ENCODE results near the gene TOM1L1. TPM values are rescaled to one million over a fixed set of nuclear protein-coding genes. Genes with fewer than 3 reads are reported as not detected.

Gene TOM1L1
- total RNA-seq, 1 donor from 2014 or later, result 27.8 TPM

DNA sequence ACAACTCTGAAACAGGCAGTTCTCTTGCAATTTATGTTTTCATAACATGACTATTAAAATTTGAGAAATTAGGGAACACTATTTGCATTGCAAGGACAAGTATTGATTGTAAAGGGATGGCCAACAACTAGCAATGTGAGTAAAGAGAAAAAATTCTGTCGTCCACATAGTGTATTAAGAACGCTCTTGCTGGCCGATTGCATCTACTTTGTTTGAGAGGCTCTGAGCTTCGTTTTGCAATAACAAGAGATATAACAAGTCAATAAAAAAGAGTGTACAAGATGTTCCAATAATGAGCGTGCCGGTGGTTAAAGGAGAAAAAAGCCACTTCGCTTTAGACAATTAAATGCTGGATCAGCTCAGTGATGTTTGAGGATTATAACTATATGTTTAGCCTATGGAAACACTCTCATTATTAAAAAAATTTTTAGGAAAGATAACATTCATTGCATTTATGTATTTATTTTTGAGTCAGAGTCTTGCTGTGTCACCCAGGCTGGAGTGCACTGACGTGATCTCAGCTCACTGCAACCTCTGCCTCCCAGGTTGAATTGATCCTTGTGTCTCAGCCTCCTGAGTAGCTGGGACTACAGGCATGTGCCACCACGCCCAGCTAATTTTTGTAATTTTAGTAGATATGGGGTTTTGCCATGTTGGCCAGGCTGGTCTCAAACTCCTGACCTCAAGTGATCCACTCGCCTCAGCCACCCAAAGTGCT is 19.2 kb upstream of the TOM1L1 start:
- no peak overlapping the region for H3K4me3 Mint-ChIP-seq
- TF ChIP-seq, protein P1, sequence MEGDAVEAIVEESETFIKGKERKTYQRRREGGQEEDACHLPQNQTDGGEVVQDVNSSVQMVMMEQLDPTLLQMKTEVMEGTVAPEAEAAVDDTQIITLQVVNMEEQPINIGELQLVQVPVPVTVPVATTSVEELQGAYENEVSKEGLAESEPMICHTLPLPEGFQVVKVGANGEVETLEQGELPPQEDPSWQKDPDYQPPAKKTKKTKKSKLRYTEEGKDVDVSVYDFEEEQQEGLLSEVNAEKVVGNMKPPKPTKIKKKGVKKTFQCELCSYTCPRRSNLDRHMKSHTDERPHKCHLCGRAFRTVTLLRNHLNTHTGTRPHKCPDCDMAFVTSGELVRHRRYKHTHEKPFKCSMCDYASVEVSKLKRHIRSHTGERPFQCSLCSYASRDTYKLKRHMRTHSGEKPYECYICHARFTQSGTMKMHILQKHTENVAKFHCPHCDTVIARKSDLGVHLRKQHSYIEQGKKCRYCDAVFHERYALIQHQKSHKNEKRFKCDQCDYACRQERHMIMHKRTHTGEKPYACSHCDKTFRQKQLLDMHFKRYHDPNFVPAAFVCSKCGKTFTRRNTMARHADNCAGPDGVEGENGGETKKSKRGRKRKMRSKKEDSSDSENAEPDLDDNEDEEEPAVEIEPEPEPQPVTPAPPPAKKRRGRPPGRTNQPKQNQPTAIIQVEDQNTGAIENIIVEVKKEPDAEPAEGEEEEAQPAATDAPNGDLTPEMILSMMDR (conservative IDR thresholded peaks at IDR 0.05), result no peak
- no peaks in the 10 kb centered on the region for H3K27me3 Mint-ChIP-seq (ENCODE audit: low read depth)
- no peak for DNase-seq (ENCODE audit: low read depth, low spot score)
- H3K4me1 Mint-ChIP-seq, result peaks cover under 1% of the 10 kb centered on the region
- no peak overlapping the region for H3K27ac Mint-ChIP-seq (ENCODE audit: unreplicated experiment)
- peaks cover 6% of the 10 kb centered on the region for H3K9me3 Mint-ChIP-seq
- no peaks in the 10 kb centered on the region for H3K36me3 Mint-ChIP-seq (ENCODE audit: low read depth)

DNA sequence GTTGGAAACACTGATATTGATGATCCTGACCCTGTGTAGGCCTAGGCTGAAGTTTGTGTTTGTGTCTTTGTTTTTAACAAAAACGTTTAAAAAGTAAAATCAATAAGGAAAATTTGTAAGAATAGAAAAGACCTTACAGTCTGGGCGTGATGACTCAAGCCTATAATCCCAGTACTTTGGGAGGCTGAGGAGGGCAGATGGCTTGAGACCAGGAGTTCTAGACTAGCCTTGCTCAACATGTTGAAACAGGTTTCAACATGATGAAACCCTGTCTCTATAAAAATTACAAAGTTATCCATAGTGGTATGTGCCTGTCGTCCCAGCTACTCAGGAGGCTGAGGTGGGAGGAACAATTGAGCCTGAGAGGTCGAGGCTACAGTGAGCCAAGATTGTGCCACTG is 18.3 kb upstream of the TOM1L1 start:
- DNase-seq (ENCODE audit: low read depth, low spot score), result no peak
- H3K27me3 Mint-ChIP-seq (ENCODE audit: low read depth), result no peaks in the 10 kb centered on the region
- no peaks in the 10 kb centered on the region for H3K4me1 Mint-ChIP-seq
- no peak overlapping the region for H3K27ac Mint-ChIP-seq (ENCODE audit: unreplicated experiment)
- no peaks in the 10 kb centered on the region for H3K36me3 Mint-ChIP-seq (ENCODE audit: low read depth)
- TF ChIP-seq, protein P1 (conservative IDR thresholded peaks at IDR 0.05), result no peak
- H3K4me3 Mint-ChIP-seq, result no peak overlapping the region
- H3K9me3 Mint-ChIP-seq, result peaks cover 6% of the 10 kb centered on the region

DNA sequence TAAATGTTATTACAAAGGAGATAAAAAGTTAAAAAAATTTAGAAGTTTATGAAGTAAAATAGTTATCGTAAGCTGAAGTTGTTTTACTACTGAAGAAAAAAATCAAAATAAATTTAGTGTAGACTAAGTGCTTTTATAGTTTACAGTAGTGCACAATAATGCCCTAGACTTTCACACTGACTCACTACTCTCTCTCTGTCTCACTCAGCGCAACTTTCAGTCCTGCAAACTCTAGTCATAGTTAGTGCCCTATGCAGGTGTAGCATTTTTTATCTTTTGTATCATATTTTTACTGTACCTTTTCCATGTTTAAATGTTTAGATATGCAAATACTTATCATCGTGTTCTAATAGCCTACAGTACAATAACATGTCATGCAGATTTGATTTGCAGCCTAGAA is 17.7 kb upstream of the TOM1L1 start:
- Mint-ChIP-seq H3K27ac (ENCODE audit: unreplicated experiment) (no peak overlapping the region), H3K9me3 (peaks cover 3% of the 10 kb centered on the region), H3K27me3 (ENCODE audit: low read depth) (no peaks in the 10 kb centered on the region), H3K36me3 (ENCODE audit: low read depth) (no peaks in the 10 kb centered on the region), H3K4me1 (no peaks in the 10 kb centered on the region), H3K4me3 (no peak overlapping the region)
- TF ChIP-seq, protein P1 (conservative IDR thresholded peaks at IDR 0.05), result no peak
- no peak for DNase-seq (ENCODE audit: low read depth, low spot score)

GRCh38 chr17:54883939-54884338 is 16.7 kb upstream of the TOM1L1 start:
- TF ChIP-seq, protein P1 (conservative IDR thresholded peaks at IDR 0.05), result no peak
- peaks cover 3% of the 10 kb centered on the region for H3K9me3 Mint-ChIP-seq
- H3K27ac Mint-ChIP-seq (ENCODE audit: unreplicated experiment), result no peak overlapping the region
- H3K36me3 Mint-ChIP-seq (ENCODE audit: low read depth), result no peaks in the 10 kb centered on the region
- H3K27me3 Mint-ChIP-seq (ENCODE audit: low read depth), result no peaks in the 10 kb centered on the region
- H3K4me3 Mint-ChIP-seq, result no peak overlapping the region
- no peaks in the 10 kb centered on the region for H3K4me1 Mint-ChIP-seq
- no peak for DNase-seq (ENCODE audit: low read depth, low spot score)

DNA sequence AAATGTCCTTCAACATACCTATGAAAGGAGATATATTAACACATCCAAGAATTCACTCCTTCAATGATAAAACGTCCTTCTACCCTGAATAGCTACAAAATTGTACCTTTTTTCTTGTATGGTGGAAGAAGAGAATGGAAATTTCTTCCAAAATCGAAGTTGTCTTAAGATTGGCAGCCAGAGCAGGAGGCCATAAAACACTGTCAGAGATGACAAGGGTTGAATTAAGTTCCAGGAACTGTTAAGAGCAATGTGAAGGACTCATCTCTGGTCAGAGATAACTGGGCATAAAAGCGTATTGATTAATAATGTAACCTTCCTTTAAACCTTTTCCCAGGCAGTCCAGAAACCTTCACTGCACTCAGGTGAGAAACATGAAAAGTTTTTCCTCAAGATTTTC is 12.9 kb upstream of the TOM1L1 start:
- TF ChIP-seq, protein P1 (conservative IDR thresholded peaks at IDR 0.05), result no peak
- Mint-ChIP-seq H3K4me1 (peaks cover 4% of the 10 kb centered on the region), H3K27me3 (ENCODE audit: low read depth) (no peaks in the 10 kb centered on the region), H3K9me3 (no peaks in the 10 kb centered on the region), H3K36me3 (ENCODE audit: low read depth) (no peaks in the 10 kb centered on the region), H3K4me3 (no peak overlapping the region), H3K27ac (ENCODE audit: unreplicated experiment) (no peak overlapping the region)
- no peak for DNase-seq (ENCODE audit: low read depth, low spot score)
